Activated CD8-positive, alpha-beta T cell treated with anti-CD3 and anti-CD28 coated beads for 36 hours (primary cell): ENCODE measurements around the gene SPOP. TPM values are rescaled to one million over a fixed set of nuclear protein-coding genes. Genes with fewer than 3 reads are reported as not detected.

Experiments used
- ATAC-seq: fragments of 200-7000 bp; cut with Tn5 transposase; one replicate; pipeline ENCODE4 v1.10.0; 2021; ENCODE audit warnings: mild to moderate bottlenecking, moderate library complexity
- CTCF ChIA-PET: fragments of 350-600 bp; sonication (Branson Sonifier 250); formaldehyde crosslinking; loops from one replicate; lab custom pipeline; 2021; ENCODE audit warnings: antibody characterized with exemption; lab: Charles Lee
- POLR2A ChIA-PET: fragments of 350-600 bp; sonication (Branson Sonifier 250); formaldehyde crosslinking; loops from one replicate; lab custom pipeline; 2021; ENCODE audit warnings: antibody characterized with exemption; lab: Charles Lee
- DNase-seq: peaks from one replicate; pipeline ENCODE4 v3.0.0-alpha.2; 2020
- H3K27ac Mint-ChIP-seq: one replicate; pipeline ENCODE4 v1.8.0; 2021; ENCODE audit warnings: mild to moderate bottlenecking, mixed read lengths
- H3K27me3 Mint-ChIP-seq: one replicate; pipeline ENCODE4 v1.8.0; 2021; ENCODE audit warnings: mixed read lengths
- H3K36me3 Mint-ChIP-seq: one replicate; pipeline ENCODE4 v1.8.0; 2021; ENCODE audit warnings: low read depth, mixed read lengths
- H3K4me1 Mint-ChIP-seq: one replicate; pipeline ENCODE4 v1.8.0; 2021; ENCODE audit warnings: low read depth, mixed read lengths
- H3K4me3 Mint-ChIP-seq: one replicate; pipeline ENCODE4 v1.8.0; 2021; ENCODE audit warnings: mild to moderate bottlenecking, moderate library complexity, mixed read lengths
- H3K9me3 Mint-ChIP-seq: one replicate; pipeline ENCODE4 v1.8.0; 2021; ENCODE audit warnings: mixed read lengths
- CTCF ChIP-seq: fragments of 200-600 bp; IDR thresholded peaks from one replicate; pipeline ENCODE4 v1.8.0; 2022; ENCODE audit warnings: antibody characterized with exemption, mild to moderate bottlenecking
- intact Hi-C: fragments of 100-400 bp; cut with micrococcal nuclease; formaldehyde crosslinking; loops from one replicate; pipeline ENCODE4 v1.10.0; 2022
- total RNA-seq, 2 experiments: library from RNA; stranded (reverse); gene quantifications; one replicate each; pipeline ENCODE4 v1.2.3, GENCODE V29; 2021

SPOP gene
- total RNA-seq, 2 experiments from 2014 or later, result 61.6 to 63.5 TPM

- ChIA-PET POLR2A (no interaction called here), CTCF (interaction anchor here (1.8 kb wide), 1 partner anchor 44 kb away, joined by 4 read pairs; no protein-coding TSS in a partner anchor)
- H3K27me3 Mint-ChIP-seq, result no peaks in the 10 kb centered on the region
- ATAC-seq, result no peak
- peaks cover 2% of the 10 kb centered on the region for H3K4me1 Mint-ChIP-seq
- no peak for TF ChIP-seq CTCF
- DNase-seq, result no peak
- no peak overlapping the region for H3K4me3 Mint-ChIP-seq
- H3K27ac Mint-ChIP-seq, result no peak overlapping the region
- peaks cover 32% of the 10 kb centered on the region for H3K36me3 Mint-ChIP-seq
- intact Hi-C loops, result no loop called here
- no peaks in the 10 kb centered on the region for H3K9me3 Mint-ChIP-seq
These were observed 76.9 kb downstream of the SPOP start for GRCh38 chr17:49600949-49601348.

GRCh38 chr17:49598918-49599317 is 79.0 kb downstream of the SPOP start:
- H3K36me3 Mint-ChIP-seq, result peaks cover 27% of the 10 kb centered on the region
- no peak for ATAC-seq
- H3K9me3 Mint-ChIP-seq, result no peaks in the 10 kb centered on the region

GRCh38 chr17:49597928-49598655 is 79.8 kb downstream of the SPOP start:
- ChIA-PET CTCF (interaction anchor here (0.9 to 2.3 kb wide), 5 partner anchors 21 to 399 kb away, joined by 4 to 10 read pairs (median 5); no protein-coding TSS in a partner anchor), POLR2A (interaction anchor here (1.2 to 2.1 kb wide), 2 partner anchors 10 to 11 kb away, joined by 4 read pairs; no protein-coding TSS in a partner anchor)
- no peaks in the 10 kb centered on the region for H3K27me3 Mint-ChIP-seq
- H3K4me3 Mint-ChIP-seq, result no peak overlapping the region
- intact Hi-C loops, result no loop called here
- ATAC-seq (no peak), DNase-seq (no peak)
- peaks cover 2% of the 10 kb centered on the region for H3K4me1 Mint-ChIP-seq
- no peaks in the 10 kb centered on the region for H3K9me3 Mint-ChIP-seq
- no peak overlapping the region for H3K27ac Mint-ChIP-seq
- TF ChIP-seq CTCF, result no peak
- peaks cover 25% of the 10 kb centered on the region for H3K36me3 Mint-ChIP-seq

More at GRCh38 chr17:49598918-49599317, 79.0 kb downstream of the SPOP start:
- DNase-seq, result no peak
- intact Hi-C loops, result no loop called here
- no peak for TF ChIP-seq CTCF
- ChIA-PET CTCF (no interaction called here), POLR2A (no interaction called here)
- H3K4me1 Mint-ChIP-seq, result peaks cover 2% of the 10 kb centered on the region
- H3K4me3 Mint-ChIP-seq, result no peak overlapping the region
- H3K27me3 Mint-ChIP-seq, result no peaks in the 10 kb centered on the region
- H3K27ac Mint-ChIP-seq, result no peak overlapping the region

DNA sequence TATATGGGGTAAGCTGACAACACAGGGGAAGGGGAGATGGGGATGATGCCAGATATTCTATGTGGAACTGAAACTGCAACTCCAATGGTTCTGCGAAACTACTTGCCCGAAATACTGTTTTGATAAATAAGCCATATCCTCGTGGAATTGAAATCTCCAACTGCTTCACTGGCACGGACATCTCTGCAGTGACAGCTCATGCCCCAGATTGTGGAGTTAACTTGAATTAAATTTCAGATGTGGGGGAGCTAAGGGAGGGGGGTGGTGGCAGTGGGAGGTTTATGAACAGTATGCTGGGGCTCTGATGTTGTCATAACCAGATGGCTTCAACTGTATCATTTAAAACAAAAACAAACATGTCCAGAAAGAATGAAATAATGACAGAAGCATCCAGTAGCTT is 80.5 kb downstream of the SPOP start:
- Mint-ChIP-seq H3K36me3 (peaks cover 19% of the 10 kb centered on the region), H3K9me3 (no peaks in the 10 kb centered on the region), H3K4me3 (no peak overlapping the region), H3K27me3 (no peaks in the 10 kb centered on the region), H3K4me1 (no peaks in the 10 kb centered on the region), H3K27ac (no peak overlapping the region)
- ChIA-PET POLR2A (interaction anchor here (1.2 to 2.1 kb wide), 2 partner anchors 9 to 12 kb away, joined by 4 read pairs; no protein-coding TSS in a partner anchor), CTCF (interaction anchor here (0.9 to 2.3 kb wide), 5 partner anchors 21 to 399 kb away, joined by 4 to 10 read pairs (median 5); no protein-coding TSS in a partner anchor)
- intact Hi-C loops, result no loop called here
- no peak for ATAC-seq
- DNase-seq, result no peak
- TF ChIP-seq CTCF, result no peak
